NT2/D1 (cell line): ENCODE results near the gene BHLHE23.

ENCODE experiments used
- SUZ12 ChIP-seq: IDR thresholded peaks from 2 replicates; pipeline ENCODE4 v1.6.1; 2011; ENCODE audit not compliant: insufficient read length, insufficient read depth; ENCODE audit errors: extremely low read depth
- YY1 ChIP-seq: IDR thresholded peaks from 2 replicates; pipeline ENCODE4 v1.6.1; 2011; ENCODE audit not compliant: insufficient read length, insufficient read depth
- ZNF274 ChIP-seq: IDR thresholded peaks from 2 replicates; pipeline ENCODE4 v1.6.1; 2011; ENCODE audit warnings: mild to moderate bottlenecking, low read depth, low read length

DNA sequence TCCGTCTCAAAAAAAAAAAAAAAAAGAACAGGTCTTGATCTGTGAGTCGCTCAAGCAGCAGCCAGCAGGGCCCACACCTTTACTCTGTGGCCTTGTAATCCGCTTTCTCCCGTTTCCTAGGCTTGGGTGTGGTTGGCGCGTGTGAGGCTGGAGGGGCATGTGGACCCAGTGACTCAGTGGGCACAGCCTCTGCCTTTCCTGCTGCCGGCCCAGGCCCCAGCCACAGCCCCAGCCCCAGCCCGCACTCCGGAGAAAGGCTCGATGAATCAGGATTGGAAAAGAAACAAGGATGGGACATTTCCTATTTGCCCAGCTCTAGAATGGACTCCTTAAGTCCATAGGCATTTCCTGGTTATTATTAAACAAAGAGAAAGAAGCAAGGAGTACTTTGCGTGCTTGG lies 4.3 kb downstream of the BHLHE23 start:
- TF ChIP-seq SUZ12 (no peak), ZNF274 (no peak), YY1 (no peak)
